A549 (cell line): Measurements from ENCODE around the gene DNAH17. TPM values are rescaled to one million over a fixed set of nuclear protein-coding genes. Genes with fewer than 3 reads are reported as not detected.

ENCODE experiments used
- ATAC-seq, 2 experiments: fragments of 200-7000 bp in 1 of 2; fragments of >200 bp in 1 of 2; cut with Nextera tagmentation in 1 of 2; cut with Tn5 transposase in 1 of 2; 3 replicates each; pipeline versions ENCODE4 v1.8.0 to v1.9.1; 2018 to 2020; ENCODE audit warnings: mild to moderate bottlenecking in 1 of 2, moderate library complexity in 1 of 2
- CTCF ChIA-PET: fragments of 300-600 bp; sonication (Branson Sonifier 250); formaldehyde crosslinking; extraction: SDS; loops from one replicate; lab custom pipeline; 2021; ENCODE audit warnings: antibody characterized with exemption, inconsistent platforms; lab: Yijun Ruan, JAX
- POLR2A ChIA-PET: fragments of 350-600 bp; formaldehyde crosslinking; extraction: SDS; loops from one replicate; lab custom pipeline; 2021; ENCODE audit warnings: antibody characterized with exemption, inconsistent platforms; lab: Yijun Ruan, JAX
- DNase-seq, 2 experiments: peaks; one replicate each; pipeline versions ENCODE4 v3.0.0 to v3.0.0-alpha.2; 2011 to 2016; ENCODE audit warnings: low read depth in 1 of 2, low spot score in 1 of 2
- FAIRE-seq: peaks from 2 replicates; lab custom pipeline; 2011; peaks lifted over from hg19 to GRCh38; lab: Jason Lieb, UNC
- H3K27ac ChIP-seq, 2 experiments: fragments of >200 bp; sonication (Bioruptor Twin); formaldehyde crosslinking; 3 replicates each; pipeline ENCODE4 v1.5.1; 2016 to 2017
- H3K4me1 ChIP-seq: fragments of >200 bp; sonication (Bioruptor Twin); formaldehyde crosslinking; 3 replicates; pipeline ENCODE4 v1.6.1; 2016
- H3K4me2 ChIP-seq: fragments of >200 bp; sonication (Bioruptor Twin); formaldehyde crosslinking; 3 replicates; pipeline ENCODE4 v1.6.1; 2016
- H3K4me3 ChIP-seq: fragments of >200 bp; sonication (Bioruptor Twin); formaldehyde crosslinking; 3 replicates; pipeline ENCODE4 v1.5.1; 2016
- H3K9me3 ChIP-seq: fragments of >200 bp; sonication (Bioruptor Twin); formaldehyde crosslinking; 3 replicates; pipeline ENCODE4 v1.6.1; 2016
- ATOH8 ChIP-seq: fragments of 250-450 bp; sonication (Bioruptor Pico); IDR thresholded peaks from 2 replicates; pipeline ENCODE4 v1.5.0; 2020; ENCODE audit warnings: low read depth, mild to moderate bottlenecking, moderate library complexity
- FOXS1 ChIP-seq: fragments of 250-450 bp; sonication (Bioruptor Pico); IDR thresholded peaks from 2 replicates; pipeline ENCODE4 v1.5.0; 2020; ENCODE audit warnings: mild to moderate bottlenecking, moderate library complexity
- HEYL ChIP-seq: fragments of 250-450 bp; sonication (Bioruptor Pico); IDR thresholded peaks from 2 replicates; pipeline ENCODE4 v1.8.0; 2021; ENCODE audit warnings: mild to moderate bottlenecking, moderate library complexity
- HOXB5 ChIP-seq: fragments of 250-450 bp; sonication (Bioruptor Pico); IDR thresholded peaks from 2 replicates; pipeline ENCODE4 v1.5.0; 2020; ENCODE audit warnings: mild to moderate bottlenecking, moderate library complexity
- KDM5A ChIP-seq: fragments of 200-600 bp; sonication (generic); IDR thresholded peaks from 2 replicates; pipeline ENCODE4 v1.6.1; 2016; ENCODE audit warnings: antibody characterized with exemption, mild to moderate bottlenecking
- MAFK ChIP-seq: fragments of 450-650 bp; IDR thresholded peaks from 2 replicates; pipeline ENCODE4 v1.6.1; 2014; ENCODE audit not compliant: partially characterized antibody
- MAZ ChIP-seq: fragments of 150-350 bp; IDR thresholded peaks from 2 replicates; pipeline ENCODE4 v1.6.1; 2014; ENCODE audit warnings: antibody characterized with exemption, low read depth, low read length, borderline replicate concordance
- NFE2L2 ChIP-seq: fragments of 150-350 bp; conservative IDR thresholded peaks from 2 replicates; pipeline ENCODE4 v1.6.1; 2014; ENCODE audit warnings: low read length
- POLR2AphosphoS2 ChIP-seq: conservative IDR thresholded peaks from 2 replicates; pipeline ENCODE4 v1.6.1; 2012; ENCODE audit warnings: low read length, improper control_type of control experiment, inconsistent platforms
- RAD21 ChIP-seq, 2 experiments: fragments of >200 bp in 1 of 2; sonication (Bioruptor Twin) in 1 of 2; formaldehyde crosslinking in 1 of 2; IDR thresholded peaks in 1 of 2; conservative IDR thresholded peaks in 1 of 2; 2 replicates in 1 of 2; 3 replicates in 1 of 2; pipeline ENCODE4 v1.6.1; 2012 to 2018; ENCODE audit warnings: inconsistent platforms in 1 of 2
- RARB ChIP-seq: fragments of 250-450 bp; sonication (Bioruptor Pico); IDR thresholded peaks from 2 replicates; pipeline ENCODE4 v1.8.0; 2021; ENCODE audit warnings: mild to moderate bottlenecking, moderate library complexity
- RCOR1 ChIP-seq: fragments of 150-350 bp; IDR thresholded peaks from 2 replicates; pipeline ENCODE4 v1.6.1; 2014; ENCODE audit warnings: antibody characterized with exemption, low read length, low read depth
- REST ChIP-seq: fragments of 200-600 bp; sonication (generic); IDR thresholded peaks from 2 replicates; pipeline ENCODE4 v1.6.1; 2016; ENCODE audit warnings: antibody characterized with exemption, mild to moderate bottlenecking, moderate library complexity
- RFX5 ChIP-seq: fragments of 450-650 bp; IDR thresholded peaks from 2 replicates; pipeline ENCODE4 v1.7.1; 2014; ENCODE audit warnings: antibody characterized with exemption, mild to moderate bottlenecking, moderate library complexity
- RNF2 ChIP-seq: fragments of 200-600 bp; sonication (generic); IDR thresholded peaks from 2 replicates; pipeline ENCODE4 v1.6.1; 2016; ENCODE audit warnings: low read depth, mild to moderate bottlenecking, antibody characterized with exemption, moderate library complexity, borderline replicate concordance
- SMC3 ChIP-seq: fragments of >200 bp; sonication (Bioruptor Twin); formaldehyde crosslinking; IDR thresholded peaks from 3 replicates; pipeline ENCODE4 v1.6.1; 2018; ENCODE audit warnings: inconsistent platforms
- TFCP2L1 ChIP-seq: fragments of 250-450 bp; sonication (Bioruptor Pico); IDR thresholded peaks from 2 replicates; pipeline ENCODE4 v1.5.0; 2021; ENCODE audit warnings: mild to moderate bottlenecking
- USF2 ChIP-seq: fragments of 450-650 bp; IDR thresholded peaks from 2 replicates; pipeline ENCODE4 v1.6.1; 2014; ENCODE audit warnings: antibody characterized with exemption
- ZNF302 ChIP-seq: fragments of 250-450 bp; sonication (Bioruptor Pico); IDR thresholded peaks from 2 replicates; pipeline ENCODE4 v1.9.0; 2021; ENCODE audit warnings: inconsistent platforms, mild to moderate bottlenecking, moderate library complexity
- ZSCAN20 ChIP-seq: fragments of 250-450 bp; sonication (Bioruptor Pico); IDR thresholded peaks from 2 replicates; pipeline ENCODE4 v1.8.0; 2022; ENCODE audit warnings: mild to moderate bottlenecking, moderate library complexity
- WGBS: methylation state at CpG from one replicate; pipeline ENCODE4 v1.1.6; 2017; ENCODE audit errors: missing lambda C conversion rate; 5-methylcytosine and 5-hydroxymethylcytosine counted together
- polyA plus RNA-seq, 4 experiments: library from polyadenylated mRNA; depleted of rRNA in 3 of 4; stranded (reverse); fragments of >200 nt; fragmentation: RNase III in 1 of 4; extraction: RNeasy Plus Mini Kit Qiagen cat#74134 plus additional on column Dnase treatment in 1 of 4; gene quantifications; 2 replicates in 3 of 4; 3 replicates in 1 of 4; pipeline ENCODE4 v1.2.3, GENCODE V29; 2011 to 2017
- TF ChIP-seq, protein P1 (sequence below): fragments of >200 bp; sonication (Bioruptor Twin); formaldehyde crosslinking; IDR thresholded peaks from 2 replicates; pipeline ENCODE4 v1.6.1; 2016

Gene DNAH17
- polyA plus RNA-seq, 2 of the 4 experiments (the other 2 are of a cell fraction), result 0.21 to 0.26 TPM

DNA sequence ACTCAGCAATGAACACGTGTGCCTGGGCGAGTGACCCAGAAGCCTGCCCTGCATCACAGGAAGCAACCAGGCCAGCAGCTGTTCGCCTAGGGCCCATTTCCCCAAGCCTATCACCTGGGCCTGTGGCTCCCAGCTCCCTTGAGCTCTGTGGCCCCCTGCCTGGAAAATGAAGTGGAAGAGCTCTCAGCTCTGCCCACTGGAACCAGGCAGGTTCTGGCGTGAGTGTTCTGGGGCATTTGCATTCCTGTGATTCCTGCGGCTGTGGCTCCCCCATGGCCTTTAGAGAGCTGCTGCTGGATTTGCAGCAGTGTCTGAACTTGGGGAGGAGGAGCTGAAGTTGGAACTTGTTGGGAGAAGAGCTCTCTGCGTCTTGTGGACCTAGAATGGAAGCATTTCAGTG is 175.9 kb downstream of the DNAH17 start:
- H3K4me2 ChIP-seq, result no peak overlapping the region
- no peaks in the 10 kb centered on the region for H3K9me3 ChIP-seq
- H3K4me1 ChIP-seq, result no peaks in the 10 kb centered on the region
- FAIRE-seq (no peak), ATAC-seq (no peak), DNase-seq (no peak)
- 74% methylated on average over 6 of the region's 6 CpGs for WGBS
- POLR2A ChIA-PET, result interaction anchor here (0.6 kb wide), 1 partner anchor 64 kb away, joined by 5 read pairs; no protein-coding TSS in a partner anchor
- no peak overlapping the region for H3K27ac ChIP-seq
- TF ChIP-seq MAFK (no peak), TFCP2L1 (CRISPR knock-in tag) (no peak), ZSCAN20 (CRISPR knock-in tag) (no peak), KDM5A (no peak), RARB (CRISPR knock-in tag) (no peak), NFE2L2 (no peak), HEYL (CRISPR knock-in tag) (no peak), SMC3 (no peak)
- CTCF ChIA-PET, result interaction anchor here (0.7 to 8.7 kb wide), 6 partner anchors 40 to 1351 kb away, joined by 3 to 44 read pairs (median 4); no protein-coding TSS in a partner anchor
- H3K4me3 ChIP-seq, result no peak overlapping the region

DNA sequence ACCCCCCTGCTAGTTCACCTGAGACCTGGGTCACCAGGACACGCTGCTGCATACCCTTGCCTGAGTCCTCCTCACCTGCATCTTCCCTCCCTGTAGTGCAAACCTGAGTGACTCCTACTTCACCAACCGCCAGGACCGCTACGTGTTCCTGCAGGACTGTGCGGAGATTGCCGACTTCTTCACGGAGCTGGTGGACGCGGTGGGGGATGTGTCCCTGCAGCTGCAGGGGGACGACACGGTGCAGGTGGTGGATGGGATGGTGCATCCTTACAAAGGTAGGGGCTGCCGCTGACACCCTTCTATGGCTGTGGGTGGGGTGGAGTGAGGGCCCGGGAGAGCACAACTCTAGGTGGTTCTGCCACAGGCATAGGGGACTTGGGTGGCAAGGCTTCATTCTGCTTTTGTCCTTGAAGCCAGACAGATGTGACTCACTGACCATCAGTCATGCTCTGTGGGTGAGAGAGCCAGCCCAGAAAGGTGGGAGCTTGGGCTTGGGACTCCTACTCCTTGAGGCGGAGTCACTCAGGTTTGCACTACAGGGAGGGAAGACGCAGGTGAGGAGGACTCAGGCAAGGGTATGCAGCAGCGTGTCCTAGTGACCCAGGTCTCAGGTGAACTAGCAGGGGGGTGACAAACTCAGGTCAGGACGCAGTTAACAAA is 176.5 kb downstream of the DNAH17 start:
- 89% methylated on average over 17 of the region's 17 CpGs for WGBS
- H3K4me3 ChIP-seq, result no peak overlapping the region
- ATAC-seq (peak in 1 of 2 experiments; percentile 25; a peak in 2 of 6 replicates), DNase-seq (no peak), FAIRE-seq (no peak)
- no peak overlapping the region for H3K4me2 ChIP-seq
- CTCF ChIA-PET, result interaction anchor here (0.7 to 8.7 kb wide), 6 partner anchors 35 to 1351 kb away, joined by 3 to 44 read pairs (median 4); no protein-coding TSS in a partner anchor
- TF ChIP-seq ZNF302 (CRISPR knock-in tag) (no peak), POLR2AphosphoS2 (no peak), ATOH8 (no peak), RFX5 (no peak), RNF2 (no peak), RCOR1 (no peak)
- TF ChIP-seq, protein P1, sequence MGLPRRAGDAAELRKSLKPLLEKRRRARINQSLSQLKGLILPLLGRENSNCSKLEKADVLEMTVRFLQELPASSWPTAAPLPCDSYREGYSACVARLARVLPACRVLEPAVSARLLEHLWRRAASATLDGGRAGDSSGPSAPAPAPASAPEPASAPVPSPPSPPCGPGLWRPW, result no peak
- no peak overlapping the region for H3K27ac ChIP-seq
- no peaks in the 10 kb centered on the region for H3K4me1 ChIP-seq
- POLR2A ChIA-PET, result no interaction called here
- H3K9me3 ChIP-seq, result no peaks in the 10 kb centered on the region

GRCh38 chr17:78399693-78400144 is 177.5 kb downstream of the DNAH17 start:
- FAIRE-seq, result no peak
- TF ChIP-seq TFCP2L1 (CRISPR knock-in tag), result no peak
- no peak for TF ChIP-seq REST
- TF ChIP-seq, protein P1, result no peak
- no peak for TF ChIP-seq USF2
- TF ChIP-seq HOXB5 (CRISPR knock-in tag), result no peak
- TF ChIP-seq RNF2, result no peak
- no peak for TF ChIP-seq FOXS1 (CRISPR knock-in tag)
- no peak for TF ChIP-seq RAD21 (conservative IDR thresholded peaks at IDR 0.05 in 1 of 2, IDR thresholded peaks at IDR 0.05 in 1 of 2)
- no peak for TF ChIP-seq MAZ
- no peak for TF ChIP-seq RARB (CRISPR knock-in tag)
- no peak for TF ChIP-seq ZSCAN20 (CRISPR knock-in tag)
- TF ChIP-seq, all 56 proteins: peak for 0
- 75% methylated on average over 6 of the region's 6 CpGs for WGBS
- DNase-seq (no peak), ATAC-seq (no peak)
- H3K9me3 ChIP-seq, result no peaks in the 10 kb centered on the region
- H3K4me3 ChIP-seq, result no peak overlapping the region
- POLR2A ChIA-PET, result no interaction called here
- CTCF ChIA-PET, result interaction anchor here (0.9 to 8.7 kb wide), 4 partner anchors 23 to 148 kb away, joined by 3 to 44 read pairs (median 6); no protein-coding TSS in a partner anchor
- H3K4me2 ChIP-seq, result no peak overlapping the region
- H3K4me1 ChIP-seq, result no peaks in the 10 kb centered on the region
- no peak overlapping the region for H3K27ac ChIP-seq
